COLO668 (cell line): ENCODE measurements around the gene KRT81.
"Not testable (repeated sequence)": the region's sequence is repeated elsewhere in the genome, so short reads cannot be mapped to it uniquely, and the experiment has no call there.

Experiments used
- DNase-seq: peaks from one replicate; lab custom pipeline; 2025; ENCODE audit not compliant: unreplicated experiment; lab: John Stamatoyannopoulos, UW

KRT81 gene

DNA sequence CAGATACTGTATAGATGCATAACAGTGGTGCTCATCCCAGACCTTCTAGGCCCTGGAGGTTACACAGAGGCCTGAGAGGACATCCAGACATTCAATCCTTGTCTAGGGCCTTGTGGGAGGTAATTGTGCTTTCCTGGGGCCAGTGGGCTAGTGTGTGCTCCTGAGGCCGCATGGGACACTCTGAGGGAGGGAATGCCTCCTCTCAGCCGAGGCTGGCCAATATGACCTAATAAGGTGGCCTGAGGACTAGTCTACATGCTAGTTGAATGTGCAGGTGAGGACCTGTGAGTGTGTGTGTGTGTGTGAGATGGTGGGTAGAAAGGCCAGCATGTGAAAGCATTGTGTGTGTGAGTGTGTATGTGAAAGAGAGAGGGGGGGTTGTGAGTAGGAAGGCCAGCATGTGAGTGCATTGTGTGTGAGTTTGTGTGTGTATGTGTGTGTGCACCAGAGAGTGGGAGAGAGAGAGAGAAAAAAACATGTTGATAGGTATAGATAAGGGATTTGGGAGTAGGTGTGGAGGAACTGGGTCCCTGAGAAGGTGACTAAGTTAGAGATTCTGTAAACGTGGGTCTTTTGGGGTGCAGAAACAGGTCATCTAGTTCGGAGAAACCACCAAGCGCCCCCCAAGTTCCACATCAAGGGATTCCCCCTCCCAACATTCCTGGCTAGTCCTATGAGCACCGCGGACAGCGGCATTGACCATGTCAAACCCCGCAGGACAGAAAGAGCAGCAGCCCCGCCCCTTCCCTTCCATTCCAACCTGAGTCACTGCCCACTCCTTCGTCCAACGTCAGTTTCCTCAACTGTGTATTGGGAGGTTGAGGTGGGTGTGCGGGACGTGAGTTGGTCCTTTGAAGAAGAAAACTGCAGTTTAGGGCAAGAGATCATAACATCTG is 9.7 kb upstream of the KRT81 start:
- no peak for DNase-seq

GRCh38 chr12:52298677-52299190 is 7.4 kb upstream of the KRT81 start:
- DNase-seq, result no peak

DNA sequence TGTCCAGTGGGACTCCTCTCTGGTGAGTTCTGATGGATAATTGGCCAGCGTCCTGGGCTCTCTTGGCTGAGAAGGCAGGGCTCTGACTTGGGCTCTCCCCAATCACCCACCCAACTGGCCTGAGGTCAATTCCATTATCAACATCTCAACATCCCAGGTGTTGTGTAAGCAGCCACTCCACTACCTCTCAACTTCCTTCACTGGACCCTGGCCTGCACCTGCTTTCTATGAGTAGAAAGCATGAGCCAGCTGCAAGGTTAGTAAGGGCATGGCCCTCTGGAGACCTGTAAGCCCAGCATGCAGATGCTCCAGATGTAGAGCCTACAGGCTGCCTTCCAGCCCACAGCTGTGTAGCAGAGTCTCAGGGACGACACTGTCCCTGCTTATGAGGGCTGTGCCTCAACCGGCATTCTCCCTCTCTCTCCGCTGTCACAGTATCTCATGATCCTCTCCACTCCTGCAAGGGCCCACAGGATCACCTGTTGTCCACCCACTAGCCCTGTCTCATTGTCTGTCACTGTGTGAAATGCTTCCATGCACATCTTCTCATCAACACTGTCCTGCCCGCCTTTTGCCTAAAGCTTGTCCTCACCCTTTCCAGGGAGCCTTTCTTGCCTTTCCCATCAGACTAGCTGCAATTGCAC is 5.4 kb upstream of the KRT81 start:
- no peak for DNase-seq

- DNase-seq, result no peak
Measured at GRCh38 chr12:52295663-52296062, 4.3 kb upstream of the KRT81 start.

DNA sequence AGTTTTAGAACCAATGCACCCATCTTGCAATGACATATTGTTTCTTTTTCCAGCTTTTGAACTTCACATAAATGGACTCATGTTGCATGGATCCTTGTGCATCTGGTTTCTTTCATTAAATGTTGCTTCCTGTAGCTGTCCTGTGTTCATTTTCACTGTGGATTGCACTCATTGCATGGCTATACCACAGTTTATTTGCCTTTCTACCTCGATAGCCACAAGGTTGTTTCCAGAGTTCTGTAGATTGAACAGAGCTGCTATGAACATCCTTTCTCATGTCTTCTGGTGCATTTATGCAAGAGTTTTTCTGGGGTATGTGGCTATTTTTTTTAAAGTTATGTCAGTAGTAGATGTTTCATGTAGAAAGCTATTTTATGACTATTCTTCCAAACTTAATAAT is 3.5 kb upstream of the KRT81 start:
- DNase-seq, result no peak

- DNase-seq, result no peak
Measured at GRCh38 chr12:52293926-52294325, 2.6 kb upstream of the KRT81 start.

DNA sequence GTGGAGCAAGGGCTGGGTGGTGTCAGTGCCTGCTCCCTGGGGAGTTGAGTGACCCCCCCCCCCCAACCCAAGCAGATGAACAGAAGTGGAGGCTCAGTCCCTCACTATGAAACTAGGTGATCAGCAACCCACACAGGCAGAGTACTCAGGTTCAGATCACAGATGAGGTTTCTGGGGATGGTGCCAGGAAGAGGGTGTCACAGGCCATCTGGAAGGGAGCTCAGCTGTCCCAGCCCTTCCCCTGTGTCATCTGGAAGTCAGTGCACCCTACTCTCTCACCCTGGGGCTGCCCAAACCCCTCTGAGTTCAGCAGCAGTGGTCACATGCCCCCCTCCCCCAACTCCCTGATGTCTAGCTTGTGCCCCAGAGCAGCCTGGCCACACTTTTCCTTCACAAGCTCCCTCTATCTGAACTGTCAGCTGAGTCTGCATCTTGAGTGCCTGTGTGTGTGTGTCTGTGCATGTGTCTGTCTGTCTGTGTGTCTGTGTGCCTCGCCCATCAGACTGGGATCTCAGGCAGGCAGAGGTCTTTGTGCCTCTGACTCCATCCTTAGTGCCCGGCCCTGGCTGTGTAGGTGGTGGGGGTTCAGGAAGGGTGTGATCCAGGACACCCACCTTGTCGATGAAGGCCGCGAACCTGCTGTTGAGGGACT is 725 bp downstream of the KRT81 start:
- not testable (repeated sequence) for DNase-seq

DNA sequence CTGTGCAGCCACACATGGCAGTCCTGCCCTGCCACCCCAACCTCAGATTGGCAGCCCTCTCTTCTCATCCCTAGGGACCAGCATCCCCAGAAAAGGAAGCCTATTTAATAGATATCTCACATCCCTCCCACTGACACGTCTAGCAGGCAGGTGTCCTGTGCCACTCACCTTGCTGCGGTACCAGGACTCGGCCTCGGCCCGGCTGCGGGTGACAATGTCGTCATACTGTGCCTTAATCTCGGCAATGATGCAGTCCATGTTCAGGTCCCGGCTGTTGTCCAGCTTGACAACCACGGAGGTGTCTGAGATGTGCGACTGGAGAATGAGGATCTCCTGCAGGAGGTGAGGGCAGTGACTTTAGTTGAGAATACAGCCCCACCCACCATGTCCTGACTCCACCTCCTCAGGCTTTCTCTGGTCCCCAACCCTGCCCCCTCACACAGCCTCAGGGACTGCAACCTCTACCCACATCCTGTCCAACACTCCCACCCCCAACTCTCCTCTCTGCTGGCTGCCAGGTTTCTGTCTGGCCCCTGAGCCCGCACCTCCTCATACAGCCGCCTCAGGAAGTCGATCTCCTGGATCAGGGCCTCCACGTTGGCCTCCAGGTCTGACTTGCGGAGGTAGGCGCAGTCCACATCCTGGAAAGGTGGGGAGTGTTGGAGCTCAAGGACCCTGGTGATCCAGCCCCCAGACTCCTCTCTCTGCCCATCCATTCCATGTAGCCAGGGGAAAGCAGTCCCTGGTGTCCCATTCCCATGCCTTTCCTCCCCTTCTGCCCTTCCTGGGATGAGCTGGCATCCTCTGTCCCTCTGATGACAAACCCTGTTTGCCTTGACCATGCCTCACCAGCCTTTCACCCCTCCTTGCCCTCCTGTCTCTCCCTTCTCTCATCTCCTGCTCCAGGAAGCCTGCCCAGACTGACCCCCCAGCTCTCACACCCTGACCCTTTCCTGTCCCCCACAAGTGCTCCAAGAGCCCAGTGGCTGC is 3.2 kb downstream of the KRT81 start:
- DNase-seq, result not testable (repeated sequence)

- DNase-seq, result not testable (repeated sequence)
Measured at GRCh38 chr12:52286857-52287785, 4.2 kb downstream of the KRT81 start.

GRCh38 chr12:52285851-52286530 is 5.3 kb downstream of the KRT81 start:
- no peak for DNase-seq

DNA sequence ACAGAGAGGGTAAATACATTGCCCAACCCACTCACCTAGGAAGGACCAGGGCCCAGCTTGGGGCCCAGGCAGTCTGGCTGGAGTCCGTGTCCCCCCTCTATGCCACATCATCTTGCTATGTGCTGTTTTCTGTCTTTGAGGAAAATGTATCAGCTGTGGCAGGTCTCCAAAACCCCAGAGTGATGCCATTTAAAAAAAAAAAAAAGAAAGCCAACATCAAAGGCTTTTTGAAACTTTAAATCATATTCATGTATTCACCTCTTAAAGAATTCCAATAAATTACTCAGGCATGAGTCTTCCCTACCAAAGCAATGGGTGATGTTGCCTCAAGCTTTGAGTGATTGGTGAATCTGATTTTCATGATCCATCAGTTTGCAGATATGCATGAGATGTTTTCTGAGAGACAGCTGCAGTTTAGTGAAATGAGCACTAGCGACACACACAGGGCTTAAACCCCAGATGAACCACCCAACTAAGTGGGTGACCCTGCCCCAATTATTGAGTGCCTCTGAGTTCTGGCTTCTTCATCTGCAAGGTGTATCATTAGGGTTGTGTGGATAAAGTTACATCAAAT is 6.1 kb downstream of the KRT81 start:
- no peak for DNase-seq

DNA sequence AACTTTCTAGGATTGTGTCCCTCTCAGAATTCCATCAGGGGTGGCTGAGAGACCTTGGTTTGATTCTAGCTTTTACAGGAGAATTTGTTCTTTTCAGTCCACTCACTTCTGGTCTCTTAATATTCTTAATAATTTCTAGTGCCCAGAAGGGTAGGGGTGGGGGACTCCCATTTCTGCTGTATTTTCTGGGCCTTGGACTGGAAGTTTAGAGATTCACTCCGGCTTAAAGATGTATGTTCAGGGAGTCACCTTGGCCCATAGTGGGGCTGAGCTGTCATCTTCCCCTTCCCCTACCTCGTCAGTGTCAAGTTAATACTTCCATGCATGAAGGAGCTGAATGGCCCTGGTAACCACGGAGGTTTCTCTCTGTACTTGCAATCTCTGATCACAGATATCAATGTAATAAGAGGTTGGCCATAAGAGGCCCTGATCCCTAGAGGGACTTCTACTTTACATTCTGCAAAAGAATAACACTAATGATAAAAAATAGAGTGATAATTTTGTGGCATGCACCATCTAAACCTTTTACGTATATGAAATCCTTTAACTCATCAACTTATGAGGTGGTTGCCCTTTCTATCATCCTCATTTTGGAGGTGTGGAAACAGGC is 6.7 kb downstream of the KRT81 start:
- no peak for DNase-seq

DNA sequence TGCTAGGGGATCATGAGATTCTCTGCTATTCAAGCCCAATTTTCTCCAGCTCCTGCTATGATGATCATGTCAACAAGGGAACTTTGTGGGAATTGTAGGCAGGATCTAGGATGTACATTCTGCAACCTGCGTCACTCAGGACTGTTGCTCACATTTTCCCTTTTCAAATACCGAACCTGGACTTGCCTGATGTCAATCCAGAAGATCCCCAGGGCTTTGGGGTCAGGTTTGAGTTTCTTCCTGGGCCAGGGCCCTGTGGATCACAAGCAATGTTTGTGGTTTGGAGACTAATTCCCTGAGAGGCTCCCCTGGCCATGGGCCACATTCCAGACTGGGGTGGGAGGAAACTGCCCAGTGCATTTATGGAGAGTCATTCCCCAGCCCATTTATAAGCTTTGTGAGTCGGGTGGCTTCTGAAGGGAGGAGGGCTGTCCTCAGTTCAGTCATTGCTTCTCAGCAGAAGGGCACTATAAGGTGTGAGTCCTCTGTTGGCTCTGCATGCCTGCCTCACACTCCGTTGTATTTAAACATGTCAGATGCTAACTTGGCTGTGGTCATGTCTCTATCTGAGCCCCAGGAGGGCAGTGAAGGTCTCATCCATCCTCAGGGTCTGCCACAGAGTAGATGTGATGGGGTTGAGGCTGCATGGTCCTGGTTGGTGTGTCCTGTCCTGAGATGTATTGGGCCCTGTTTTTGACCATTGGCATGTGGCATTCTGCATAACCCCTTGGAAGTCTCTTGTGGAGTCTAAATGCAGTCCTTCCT is 10.4 kb downstream of the KRT81 start:
- DNase-seq, result no peak

- DNase-seq, result no peak
Measured at GRCh38 chr12:52280319-52280795, 11.0 kb downstream of the KRT81 start.

DNA sequence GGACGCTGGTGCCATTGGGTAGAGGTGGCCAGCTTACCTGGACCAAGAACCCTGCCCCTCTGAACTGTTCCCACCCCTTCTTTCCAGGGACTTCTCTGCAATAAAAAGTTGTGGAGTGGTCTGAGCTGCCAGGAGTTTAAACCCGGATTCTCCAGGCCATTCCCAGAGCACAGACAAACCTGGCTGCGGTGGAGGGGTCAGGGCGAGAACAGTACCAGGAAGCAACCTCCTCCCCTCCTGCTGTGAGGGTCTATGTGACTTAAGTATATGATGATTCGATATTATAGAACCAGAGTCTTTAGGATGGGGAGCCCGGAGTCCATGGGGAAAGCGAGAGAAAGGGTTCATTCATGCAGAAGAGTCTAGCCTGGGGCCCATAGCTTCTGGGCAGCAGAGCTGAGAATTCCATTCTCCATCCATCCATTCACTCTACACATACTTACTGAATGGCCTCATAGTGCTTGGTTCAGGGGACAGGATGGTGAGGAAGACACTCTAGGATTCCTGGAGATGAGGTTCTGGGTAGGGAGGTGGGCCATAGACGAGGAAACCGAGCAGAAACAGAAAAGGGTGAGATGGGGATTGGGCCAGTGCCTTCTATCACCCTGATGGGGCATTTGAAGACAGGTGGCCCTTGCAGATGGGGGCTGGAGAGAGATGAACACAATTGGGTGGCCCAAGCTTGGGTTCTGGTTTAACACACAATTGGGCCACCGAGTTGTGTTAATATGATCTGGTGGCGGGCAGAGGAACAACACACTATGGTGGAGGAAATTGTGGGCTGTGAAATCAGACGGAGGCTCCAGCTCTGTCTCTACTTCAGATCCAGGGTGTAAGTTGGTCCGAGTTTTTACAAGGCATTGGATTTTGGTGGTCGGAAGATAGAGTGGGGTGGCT is 11.7 kb downstream of the KRT81 start:
- no peak for DNase-seq
